CD4-positive, alpha-beta T cell treated with Interleukin-4 for 1 hour (primary cell): ENCODE data around the gene KIF27.
A peak's percentile ranks its signal among the peaks of the same experiment; 100 is the strongest.
"Not testable (repeated sequence)": the region's sequence is repeated elsewhere in the genome, so short reads cannot be mapped to it uniquely, and the experiment has no call there.

Source experiments
- DNase-seq, 2 donors: peaks; one replicate each; pipeline ENCODE4 v3.0.0-alpha.2; 2020 to 2022

Gene KIF27

DNA sequence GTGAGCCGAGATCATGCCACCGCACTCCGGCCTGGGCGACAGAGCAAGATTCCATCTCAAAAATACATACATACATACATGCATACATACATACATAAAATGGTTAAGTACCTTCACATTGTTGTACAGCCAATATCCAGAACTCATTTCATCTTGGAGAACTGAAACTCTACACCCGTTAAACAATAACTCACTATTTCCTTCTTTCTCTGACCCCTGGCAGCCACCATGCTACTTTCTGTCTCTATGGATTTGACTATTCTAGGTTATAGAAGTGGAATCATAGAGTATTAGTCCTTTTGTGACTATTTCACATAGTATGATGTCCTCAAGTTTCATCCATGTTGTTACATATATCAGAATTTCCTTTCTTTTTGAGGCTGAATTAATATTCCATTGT lies 9.6 kb upstream of the KIF27 start:
- no peak for DNase-seq

DNA sequence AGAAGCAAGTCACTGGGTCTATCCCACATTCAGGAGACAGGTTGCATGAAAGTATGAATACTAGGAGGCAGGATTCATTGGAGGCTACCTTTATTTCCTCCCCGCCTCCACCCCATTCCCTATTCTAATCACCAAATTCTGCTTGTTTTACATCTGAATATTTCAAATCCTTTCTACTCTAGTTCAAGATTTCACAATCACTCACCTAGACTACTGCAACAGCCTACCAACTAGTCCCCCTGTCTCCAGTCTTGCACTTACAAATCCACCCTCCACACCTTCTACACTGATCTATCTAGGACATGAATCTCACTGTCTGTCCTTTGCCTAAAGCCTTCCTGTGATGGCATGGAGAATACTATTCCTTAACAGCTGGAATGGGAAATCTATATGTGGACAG lies 6.4 kb upstream of the KIF27 start:
- no peak for DNase-seq

GRCh38 chr9:83920469-83920926 lies 734 bp downstream of the KIF27 start:
- peak in 1 of 2 donors; percentile 76 for DNase-seq

DNA sequence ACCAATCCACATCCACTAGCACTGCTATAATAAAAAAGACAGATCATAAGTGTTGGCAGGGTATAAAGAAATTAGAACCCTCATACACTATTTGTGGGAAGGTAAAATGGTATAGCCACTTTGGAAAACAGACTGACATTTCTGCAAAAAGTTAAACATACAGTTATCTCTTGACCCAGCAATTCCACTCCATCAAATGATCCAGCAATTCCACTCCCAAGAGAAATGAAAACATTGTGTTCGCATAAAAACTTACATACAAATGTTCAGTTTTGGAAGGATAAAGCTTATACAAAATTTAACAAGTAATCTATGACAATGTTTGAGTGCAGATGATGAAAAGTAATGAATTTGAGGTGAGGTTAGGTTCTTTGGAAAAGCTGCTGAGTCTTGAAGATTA lies 2.1 kb downstream of the KIF27 start:
- DNase-seq = no peak

GRCh38 chr9:83912194-83912593 lies 9.0 kb downstream of the KIF27 start:
- peak in 1 of 2 donors; percentile 70 for DNase-seq

DNA sequence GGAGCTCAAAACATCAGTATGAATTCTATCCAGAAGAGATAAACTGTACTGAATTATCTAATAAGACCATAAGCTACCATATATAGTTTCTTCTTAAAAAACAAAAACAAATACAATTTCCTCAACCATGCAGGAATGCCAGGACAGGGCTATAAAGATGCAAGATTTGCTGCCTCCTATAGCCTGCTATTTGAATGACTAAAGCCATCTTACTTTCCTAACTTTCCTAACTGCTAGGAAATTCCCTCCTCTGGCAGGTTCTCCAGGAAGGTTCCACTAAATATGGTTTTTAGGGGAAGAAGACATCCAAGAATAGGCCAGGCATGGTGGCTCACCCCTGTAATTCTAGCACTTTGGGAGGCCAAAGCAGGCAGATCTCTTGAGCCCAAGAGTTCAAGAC lies 15.1 kb downstream of the KIF27 start:
- no peak for DNase-seq

DNA sequence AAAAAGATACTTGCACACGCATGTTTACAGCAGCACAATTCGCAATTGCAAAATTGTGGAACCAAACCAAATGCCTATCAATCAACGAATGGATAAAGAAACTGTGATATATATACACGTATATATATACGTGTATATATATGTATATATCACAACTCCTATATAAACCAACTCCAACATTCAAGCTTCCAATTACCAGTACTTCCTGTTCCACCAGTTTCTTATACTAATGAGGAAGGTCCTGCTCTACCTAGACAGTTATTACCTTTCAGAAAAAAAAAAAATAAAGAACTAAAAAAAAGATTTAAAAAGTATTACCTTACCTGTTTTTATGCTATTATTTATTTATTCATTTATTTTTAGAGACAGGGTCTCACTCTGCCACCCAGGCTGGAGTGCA lies 20.6 kb downstream of the KIF27 start:
- not testable (repeated sequence) for DNase-seq

GRCh38 chr9:83894301-83894700 lies 26.9 kb downstream of the KIF27 start:
- not testable (repeated sequence) for DNase-seq

DNA sequence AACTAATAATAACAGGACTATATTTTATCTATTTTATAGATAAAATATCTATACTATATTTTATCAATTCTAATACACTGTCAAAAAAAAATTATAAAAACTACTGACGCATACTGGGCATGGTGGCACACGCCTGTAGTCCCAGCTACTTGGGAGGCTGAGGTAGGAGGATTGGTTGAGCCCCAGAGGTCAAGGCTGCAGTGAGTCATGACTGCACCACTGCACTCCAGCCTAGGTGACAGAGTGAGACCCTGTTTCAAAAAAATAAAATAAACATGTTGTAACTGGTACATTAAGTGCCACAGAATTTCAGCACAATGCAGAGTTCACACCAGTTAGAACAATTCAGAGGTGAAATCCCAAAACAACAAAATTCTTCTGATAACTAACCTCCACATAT lies 34.7 kb downstream of the KIF27 start:
- not testable (repeated sequence) for DNase-seq

DNA sequence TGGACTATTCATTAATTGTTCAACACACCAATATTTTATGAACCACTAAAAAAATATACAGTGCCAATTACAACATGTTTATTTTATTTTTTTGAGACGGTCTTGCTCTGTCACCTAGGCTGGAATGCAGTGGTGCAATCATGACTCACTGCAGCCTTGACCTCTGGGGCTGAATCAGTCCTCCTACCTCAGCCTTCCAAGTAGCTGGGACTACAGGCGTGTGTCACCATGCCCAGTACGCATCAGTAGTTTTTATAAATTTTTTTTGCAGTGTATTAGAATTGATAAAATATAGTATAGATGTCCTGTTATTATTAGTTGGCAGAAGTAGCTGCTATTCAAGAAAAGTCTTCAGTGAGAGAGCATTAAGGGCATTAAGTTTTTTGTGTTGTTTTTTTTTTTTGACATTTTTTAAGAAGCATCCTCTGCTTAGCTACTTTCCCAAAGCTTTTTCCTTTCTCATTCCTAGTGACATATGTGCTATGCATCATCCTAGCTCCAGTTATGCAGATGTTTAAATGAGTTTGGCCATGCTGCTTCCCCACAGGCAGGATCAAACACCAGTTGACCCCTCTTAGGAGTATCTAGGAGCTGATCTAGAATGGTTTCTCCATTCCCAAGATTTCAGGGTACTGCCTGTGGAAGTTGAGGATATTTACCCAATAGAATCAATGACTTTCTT lies 35.5 kb downstream of the KIF27 start:
- DNase-seq = not testable (repeated sequence)

- not testable (repeated sequence) for DNase-seq
These were observed 39.4 kb downstream of the KIF27 start for GRCh38 chr9:83881687-83882408.

GRCh38 chr9:83875559-83875958 lies 45.7 kb downstream of the KIF27 start:
- not testable (repeated sequence) for DNase-seq

DNA sequence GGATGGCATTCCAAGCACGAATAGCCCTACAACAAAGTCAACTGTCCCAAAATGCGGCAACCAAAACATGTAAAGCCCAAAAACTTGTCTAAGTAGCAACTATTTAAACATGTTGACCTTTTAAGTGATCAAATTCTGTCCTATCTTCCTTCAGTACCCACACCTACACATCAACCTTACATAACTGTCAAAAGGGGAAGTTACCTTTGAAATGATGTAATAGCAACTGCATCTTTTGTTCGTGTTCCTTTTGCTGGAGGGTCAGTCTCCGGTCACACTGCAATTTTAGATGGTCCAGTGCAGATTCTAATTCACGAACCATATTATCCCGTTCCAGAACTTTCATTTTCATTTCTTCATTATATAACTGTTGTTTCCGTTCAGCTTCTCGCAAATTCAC lies 71.3 kb downstream of the KIF27 start:
- not testable (repeated sequence) for DNase-seq

DNA sequence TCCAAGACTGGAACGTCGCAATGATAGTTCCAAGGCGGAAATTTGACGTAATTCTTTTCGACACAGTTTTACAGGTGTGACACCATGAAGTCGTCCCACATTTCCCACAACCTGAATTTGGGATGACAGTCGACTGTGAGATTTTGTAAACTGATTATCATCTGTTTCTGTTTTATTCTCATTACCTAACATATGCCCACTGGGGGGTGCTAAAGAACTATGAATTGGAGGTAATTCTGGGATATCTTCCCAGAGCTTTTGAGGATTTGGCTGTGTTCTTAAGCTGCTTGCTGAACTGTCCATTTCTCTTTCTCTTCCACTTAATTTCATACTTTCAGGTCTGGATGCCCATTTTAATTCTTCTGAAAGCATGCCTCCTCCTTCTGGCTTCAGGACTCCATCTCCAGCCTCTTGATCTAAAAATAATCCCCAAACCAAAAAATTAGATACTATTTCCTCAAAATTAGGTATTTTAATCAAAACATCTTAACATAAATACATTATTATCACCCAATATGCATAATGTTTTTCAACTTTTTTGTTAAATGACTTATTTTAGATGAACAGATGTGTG lies 84.1 kb downstream of the KIF27 start:
- DNase-seq = not testable (repeated sequence)

GRCh38 chr9:83830426-83831071 lies 90.7 kb downstream of the KIF27 start:
- not testable (repeated sequence) for DNase-seq

- not testable (repeated sequence) for DNase-seq
These were observed 96.1 kb downstream of the KIF27 start for GRCh38 chr9:83824986-83825623.

GRCh38 chr9:83817356-83818278 lies 103.6 kb downstream of the KIF27 start, which contains the start of gene GKAP1:
TSS of gene GKAP1 (minus strand) at chr9:83817769. CDS start at chr9:83806517, 11,252 bp downstream.
- DNase-seq = peak; percentile 90 to 93

GRCh38 chr9:83817011-83817355 lies 104.2 kb downstream of the KIF27 start:
- not testable (repeated sequence) for DNase-seq

- not testable (repeated sequence) for DNase-seq
These were observed 106.1 kb downstream of the KIF27 start for GRCh38 chr9:83815120-83815519.

- not testable (repeated sequence) for DNase-seq
These were observed 112.0 kb downstream of the KIF27 start for GRCh38 chr9:83809213-83809612.

GRCh38 chr9:83804454-83804853 lies 116.8 kb downstream of the KIF27 start:
- DNase-seq = not testable (repeated sequence)

GRCh38 chr9:83803941-83804340 lies 117.3 kb downstream of the KIF27 start:
- DNase-seq = not testable (repeated sequence)
